Lower leg skin (tissue), 4 donors: Measurements from ENCODE around the gene GALNT3. TPM values are rescaled to one million over a fixed set of nuclear protein-coding genes. Genes with fewer than 3 reads are reported as not detected.

Experiments
- DNase-seq, 2 donors: peaks; one replicate each; pipeline ENCODE4 v3.0.0-alpha.2; 2019; ENCODE audit warnings: low spot score in 2 of 2
- H3K4me3 ChIP-seq: fragments of 200-600 bp; sonication (generic); 2 replicates; pipeline ENCODE4 v1.5.1; 2017; ENCODE audit warnings: mild to moderate bottlenecking, low read depth; ENCODE audit not compliant: poor library complexity, severe bottlenecking
- CTCF ChIP-seq, 3 donors: fragments of 450-650 bp; IDR thresholded peaks; one replicate each; pipeline ENCODE4 v1.5.1; 2016; ENCODE audit warnings: antibody characterized with exemption in 3 of 3, mild to moderate bottlenecking in 3 of 3, moderate library complexity in 2 of 3
- POLR2A ChIP-seq, 2 donors: fragments of 450-650 bp; IDR thresholded peaks; one replicate each; pipeline ENCODE4 v1.6.1; 2016 to 2017; ENCODE audit warnings: antibody characterized with exemption in 2 of 2, mild to moderate bottlenecking in 1 of 2, moderate library complexity in 1 of 2
- WGBS, 2 donors: methylation state at CpG; one replicate each; pipeline ENCODE4 v1.1.5; 2018; 5-methylcytosine and 5-hydroxymethylcytosine counted together
- intact Hi-C: fragments of 100-400 bp; cut with DNase I; formaldehyde crosslinking; loops from one replicate; pipeline ENCODE4 v1.15.0; 2023; ENCODE audit warnings: low total_unique reads
- total RNA-seq, 4 donors: library from RNA; depleted of rRNA; stranded (reverse); fragments of >200 nt; gene quantifications; one replicate each; pipeline ENCODE4 v1.1.0, GENCODE V29; 2016

The GALNT3 gene
- total RNA-seq, 4 donors from 2014 or later: 14.2 to 30.9 (median 18.2) TPM

GRCh38 chr2:165790466-165790865 is 3.6 kb downstream of the GALNT3 start:
- intact Hi-C loops: no loop called here
- 82 to 87% methylated on average over 1 of the region's 1 CpG for WGBS, 2 donors
- H3K4me3 ChIP-seq: no peak overlapping the region
- TF ChIP-seq CTCF (IDR thresholded peaks at IDR 0.05) (no peak), POLR2A (IDR thresholded peaks at IDR 0.05) (no peak)
- DNase-seq: no peak

GRCh38 chr2:165787334-165787733 is 6.7 kb downstream of the GALNT3 start:
- WGBS, 2 donors: 51 to 60% methylated on average over 1 of the region's 1 CpG

GRCh38 chr2:165779706-165780105 is 14.3 kb downstream of the GALNT3 start:
- DNase-seq: no peak
- 95 to 98% methylated on average over 4 of the region's 4 CpGs for WGBS, 2 donors
- H3K4me3 ChIP-seq: no peak overlapping the region
- TF ChIP-seq POLR2A (IDR thresholded peaks at IDR 0.05) (no peak), CTCF (IDR thresholded peaks at IDR 0.05) (no peak)
- intact Hi-C loops: no loop called here

More at GRCh38 chr2:165787334-165787733, 6.7 kb downstream of the GALNT3 start:
- H3K4me3 ChIP-seq: no peak overlapping the region
- intact Hi-C loops: no loop called here
- DNase-seq: no peak
- TF ChIP-seq POLR2A (IDR thresholded peaks at IDR 0.05) (no peak), CTCF (IDR thresholded peaks at IDR 0.05) (no peak)

- no peak for DNase-seq
- intact Hi-C loops: no loop called here
- H3K4me3 ChIP-seq: no peak overlapping the region
- WGBS, 2 donors: 87 to 96% methylated on average over 4 of the region's 4 CpGs
- no peak for TF ChIP-seq POLR2A (IDR thresholded peaks at IDR 0.05)
- TF ChIP-seq CTCF (IDR thresholded peaks at IDR 0.05): no peak
Measured at GRCh38 chr2:165778653-165779451, 15.2 kb downstream of the GALNT3 start.

- intact Hi-C loops: no loop called here
- no peak overlapping the region for H3K4me3 ChIP-seq
- TF ChIP-seq POLR2A (IDR thresholded peaks at IDR 0.05) (no peak), CTCF (IDR thresholded peaks at IDR 0.05) (no peak)
- no peak for DNase-seq
Measured at GRCh38 chr2:165778187-165778556, 15.9 kb downstream of the GALNT3 start.
